ENCODE measurements around the gene FCER2. TPM values are rescaled to one million over a fixed set of nuclear protein-coding genes. Genes with fewer than 3 reads are reported as not detected.

The FCER2 gene
- total RNA-seq, 1 donor from 2014 or later = not detected

GRCh38 chr19:7638802-7639465, 63.0 kb downstream of the FCER2 start:
- Mint-ChIP-seq H3K36me3 (no peaks in the 10 kb centered on the region), H3K27ac (no peak overlapping the region), H3K4me1 (peaks cover 2% of the 10 kb centered on the region), H3K4me3 (peak overlapping the region; percentile 33), H3K9me3 (no peaks in the 10 kb centered on the region), H3K27me3 (ENCODE audit: low read depth) (peaks cover 31% of the 10 kb centered on the region)
- TF ChIP-seq CTCF (IDR thresholded peaks at IDR 0.05; ENCODE audit: unreplicated experiment) = no peak
- DNase-seq (ENCODE audit: low spot score in 2 of 2, unreplicated experiment in 2 of 2) = no peak

Other genes with a start within 250 kb of the FCER2 start
- 6.5 to 7.3 TPM (median 7.0 TPM) in 3 replicates for gene PEX11G, start 213.1 kb downstream of the FCER2 start, total RNA-seq
- 67.5 to 68.3 TPM (median 67.9 TPM) in 3 replicates for gene ZNF358, start 186.0 kb downstream of the FCER2 start, total RNA-seq
- 20.5 to 21.0 TPM (median 20.7 TPM) in 3 replicates for gene MCOLN1, start 179.5 kb downstream of the FCER2 start, total RNA-seq
- gene PNPLA6, start 166.4 kb downstream of the FCER2 start, total RNA-seq = 100 to 117 TPM (median 112 TPM) in 3 replicates
- 26.1 to 28.2 TPM (median 26.5 TPM) in 3 replicates for gene CAMSAP3, start 106.3 kb downstream of the FCER2 start, total RNA-seq
- gene XAB2, start 72.6 kb downstream of the FCER2 start, total RNA-seq = 43.9 to 46.6 TPM (median 44.6 TPM) in 3 replicates
- gene PET100, start 72.3 kb downstream of the FCER2 start, total RNA-seq = 139 to 152 TPM (median 149 TPM) in 3 replicates
- gene PCP2, start 68.4 kb downstream of the FCER2 start, total RNA-seq = 1.5 to 2.5 TPM (median 1.7 TPM) in 3 replicates
- gene STXBP2, start 65.0 kb downstream of the FCER2 start, total RNA-seq = 88.1 to 99.0 TPM (median 97.7 TPM) in 3 replicates
- not detected in 3 replicates for gene RETN, start 33.1 kb downstream of the FCER2 start, total RNA-seq
- not detected in 3 replicates for gene MCEMP1, start 25.0 kb downstream of the FCER2 start, total RNA-seq
- 83.9 to 93.7 TPM (median 85.2 TPM) in 3 replicates for gene TRAPPC5, start 21.3 kb downstream of the FCER2 start, total RNA-seq
- gene CLEC4G, start 30.0 kb upstream of the FCER2 start, total RNA-seq = not detected in 3 replicates
- not detected in 3 replicates for gene CD209, start 45.4 kb upstream of the FCER2 start, total RNA-seq
- 1.2 to 2.1 TPM (median 1.5 TPM) in 3 replicates for gene CLEC4M, start 61.1 kb upstream of the FCER2 start, total RNA-seq
- 18.5 to 21.7 TPM (median 19.5 TPM) in 3 replicates for gene EVI5L, start 128.1 kb upstream of the FCER2 start, total RNA-seq
- gene PRR36, start 172.3 kb upstream of the FCER2 start, total RNA-seq = 23.4 to 25.1 TPM (median 24.0 TPM) in 3 replicates
- gene LRRC8E, start 186.4 kb upstream of the FCER2 start, total RNA-seq = 4.3 to 5.2 TPM (median 4.9 TPM) in 3 replicates
- 52.1 to 55.6 TPM (median 52.2 TPM) in 3 replicates for gene MAP2K7, start 201.7 kb upstream of the FCER2 start, total RNA-seq
- 1.2 to 1.7 TPM (median 1.2 TPM) in 3 replicates for gene TGFBR3L, start 212.7 kb upstream of the FCER2 start, total RNA-seq
- gene SNAPC2, start 218.2 kb upstream of the FCER2 start, total RNA-seq = 15.6 to 16.8 TPM (median 16.3 TPM) in 3 replicates
- 50.5 to 53.6 TPM (median 51.2 TPM) in 3 replicates for gene CTXN1, start 224.0 kb upstream of the FCER2 start, total RNA-seq
- gene TIMM44, start 241.5 kb upstream of the FCER2 start, total RNA-seq = 76.3 to 80.7 TPM (median 78.3 TPM) in 3 replicates